HepG2 (cell line): ENCODE data around the gene INPP4B. TPM values are rescaled to one million over a fixed set of nuclear protein-coding genes. Genes with fewer than 3 reads are reported as not detected.

Experiments
- ATAC-seq: fragments of 200-7000 bp; cut with Tn5 transposase; 3 replicates; pipeline ENCODE4 v1.9.1; 2020; ENCODE audit warnings: mild to moderate bottlenecking, moderate library complexity
- BruUV-seq: library from RNA; stranded (reverse); fragments of 400-500 nt; replicated peaks from 2 replicates; lab custom pipeline; 2021; lab: Mats Ljungman, UMichigan
- CTCF ChIA-PET: fragments of 300-600 bp; formaldehyde crosslinking; extraction: SDS; loops from one replicate; lab custom pipeline; 2021; ENCODE audit warnings: low total read pairs, inconsistent platforms, low intra/inter-chr PET ratio; lab: Yijun Ruan, JAX
- POLR2A ChIA-PET: fragments of 350-600 bp; sonication (Branson Sonifier 250); formaldehyde crosslinking; loops from one replicate; lab custom pipeline; 2020; ENCODE audit warnings: antibody characterized with exemption, inconsistent platforms; lab: Yijun Ruan, JAX
- DNase-seq: peaks from one replicate; pipeline ENCODE4 v3.0.0-alpha.2; 2015; ENCODE audit warnings: low spot score
- FAIRE-seq: peaks from 3 replicates; lab custom pipeline; 2011; peaks lifted over from hg19 to GRCh38; lab: Jason Lieb, UNC
- H2AFZ ChIP-seq: one replicate; pipeline ENCODE4 v1.6.1; 2011; ENCODE audit warnings: low read length, inconsistent platforms
- H3K27ac ChIP-seq: fragments of 300-600 bp; 3 replicates; pipeline ENCODE4 v1.8.0; 2011; ENCODE audit warnings: mixed run types, mild to moderate bottlenecking, mixed read lengths, low read length, inconsistent platforms; ENCODE audit not compliant: insufficient read depth; ENCODE audit errors: extremely low read length
- H3K27me3 ChIP-seq, 2 experiments: fragments of 200-600 bp in 1 of 2; 2 replicates in 1 of 2; 3 replicates in 1 of 2; pipeline versions ENCODE4 v1.6.0 to v1.8.0; 2011; ENCODE audit warnings: low read length in 2 of 2, mild to moderate bottlenecking in 2 of 2, moderate library complexity in 2 of 2, inconsistent platforms in 1 of 2; ENCODE audit not compliant: insufficient read depth in 2 of 2, control insufficient read depth in 1 of 2
- H3K36me3 ChIP-seq, 2 experiments: fragments of 200-600 bp in 1 of 2; replicated peaks in 1 of 2; 2 replicates in 1 of 2; 3 replicates in 1 of 2; pipeline versions ENCODE4 v1.5.1 to v1.8.0; 2011; ENCODE audit warnings: low read length in 2 of 2, inconsistent platforms in 1 of 2; ENCODE audit not compliant: insufficient read depth in 2 of 2, control insufficient read depth in 1 of 2
- H3K4me1 ChIP-seq: 2 replicates; pipeline ENCODE4 v1.5.1; 2012; ENCODE audit warnings: low read length, inconsistent platforms; ENCODE audit not compliant: insufficient read depth
- H3K4me2 ChIP-seq: 2 replicates; pipeline ENCODE4 v1.6.0; 2011; ENCODE audit warnings: low read depth, low read length, inconsistent platforms
- H3K4me3 ChIP-seq, 3 experiments: fragments of 200-600 bp in 1 of 3; sonication (generic), shearing (Covaris generic) in 1 of 3; replicated peaks in 1 of 3; 2 replicates each; pipeline ENCODE4 v1.5.1; 2011 to 2016; ENCODE audit warnings: low read length in 3 of 3, inconsistent platforms in 2 of 3, low read depth in 2 of 3, mild to moderate bottlenecking in 2 of 3, control low read depth in 1 of 3, mixed read lengths in 1 of 3; ENCODE audit not compliant: insufficient read depth in 1 of 3
- H3K79me2 ChIP-seq: one replicate; pipeline ENCODE4 v1.6.1; 2011; ENCODE audit warnings: low read length, inconsistent platforms; ENCODE audit not compliant: insufficient read depth
- H3K9ac ChIP-seq: 2 replicates; pipeline ENCODE4 v1.6.0; 2011; ENCODE audit warnings: mild to moderate bottlenecking, low read depth, low read length, inconsistent platforms; ENCODE audit not compliant: insufficient read depth
- H3K9me3 ChIP-seq: 2 replicates; pipeline ENCODE4 v1.5.1; 2012; ENCODE audit warnings: mild to moderate bottlenecking, low read length
- H4K20me1 ChIP-seq: 2 replicates; pipeline ENCODE4 v1.6.0; 2011; ENCODE audit warnings: inconsistent platforms, mild to moderate bottlenecking, low read length, moderate library complexity; ENCODE audit not compliant: insufficient read depth
- E2F5 ChIP-seq: sonication (generic); formaldehyde crosslinking; conservative IDR thresholded peaks from 2 replicates; pipeline ENCODE4 v1.4.0; 2020; ENCODE audit warnings: missing genetic modification reagents
- IKZF1 ChIP-seq: fragments of 450-650 bp; IDR thresholded peaks from 2 replicates; pipeline ENCODE4 v1.7.1; 2016
- KLF16 ChIP-seq, 2 experiments: sonication (generic) in 1 of 2; formaldehyde crosslinking in 1 of 2; IDR thresholded peaks; 2 replicates each; pipeline versions ENCODE4 v1.6.1 to v1.8.0; 2016 to 2023; ENCODE audit warnings: missing genetic modification reagents in 2 of 2, missing compliant biosample characterization in 1 of 2
- SATB2 ChIP-seq: sonication (generic); formaldehyde crosslinking; IDR thresholded peaks from 2 replicates; pipeline ENCODE4 v1.5.0; 2020; ENCODE audit warnings: missing genetic modification reagents
- SNRNP70 ChIP-seq: fragments of 200-400 bp; formaldehyde crosslinking; IDR thresholded peaks from 2 replicates; pipeline ENCODE4 v1.6.1; 2017; ENCODE audit warnings: mild to moderate bottlenecking, low read depth, low read length, moderate library complexity
- TCF12 ChIP-seq, 2 experiments: fragments of 450-650 bp in 1 of 2; sonication (generic) in 1 of 2; formaldehyde crosslinking in 1 of 2; IDR thresholded peaks; 2 replicates each; pipeline versions ENCODE4 v1.6.1 to v1.8.0; 2017 to 2022; ENCODE audit warnings: antibody characterized with exemption in 1 of 2, mild to moderate bottlenecking in 1 of 2, missing genetic modification reagents in 1 of 2, moderate library complexity in 1 of 2
- TEAD3 ChIP-seq: optimal IDR thresholded peaks from 2 replicates; pipeline ENCODE3; 2016; ENCODE audit warnings: borderline replicate concordance
- TRIM22 ChIP-seq: fragments of 450-650 bp; IDR thresholded peaks from 2 replicates; pipeline ENCODE4 v1.6.1; 2017
- ZEB1 ChIP-seq: IDR thresholded peaks from 2 replicates; pipeline ENCODE4 v1.6.1; 2012; ENCODE audit warnings: mild to moderate bottlenecking, low read depth, inconsistent platforms; ENCODE audit not compliant: insufficient replicate concordance
- ZFP1 ChIP-seq: IDR thresholded peaks from 2 replicates; pipeline ENCODE4 v1.6.1; 2016
- ZNF264 ChIP-seq: sonication (generic); formaldehyde crosslinking; IDR thresholded peaks from 2 replicates; pipeline ENCODE4 v1.4.0; 2020; ENCODE audit warnings: missing genetic modification reagents
- ZNF570 ChIP-seq: sonication (generic); formaldehyde crosslinking; IDR thresholded peaks from 2 replicates; pipeline ENCODE4 v1.4.0; 2020; ENCODE audit warnings: mild to moderate bottlenecking, missing genetic modification reagents, borderline replicate concordance
- ZNF746 ChIP-seq: sonication (generic); formaldehyde crosslinking; IDR thresholded peaks from 2 replicates; pipeline ENCODE4 v1.8.0; 2022; ENCODE audit warnings: mild to moderate bottlenecking, missing genetic modification reagents
- ZNF770 ChIP-seq: sonication (generic); formaldehyde crosslinking; IDR thresholded peaks from 2 replicates; pipeline ENCODE4 v1.5.0; 2020; ENCODE audit warnings: mild to moderate bottlenecking, missing genetic modification reagents
- ZSCAN20 ChIP-seq: sonication (generic); formaldehyde crosslinking; IDR thresholded peaks from 2 replicates; pipeline ENCODE4 v1.4.0; 2020; ENCODE audit warnings: missing genetic modification reagents, mild to moderate bottlenecking, borderline replicate concordance
- WGBS: methylation state at CpG from one replicate; pipeline ENCODE4 v1.1.6; 2017; ENCODE audit warnings: low lambda C conversion rate; 5-methylcytosine and 5-hydroxymethylcytosine counted together
- in situ Hi-C: cut with HindIII; loops from 2 replicates; pipeline ENCODE4 v1.10.0; 2017; ENCODE audit warnings: low pct_unique_long_range_greater_than_20kb; ENCODE audit not compliant: extremely low pct_ligation_motif_present
- intact Hi-C: fragments of 100-400 bp; cut with micrococcal nuclease; formaldehyde crosslinking; loops from one replicate; pipeline ENCODE4 v1.10.0; 2022; ENCODE audit not compliant: unreplicated experiment
- polyA plus RNA-seq, 8 experiments: library from polyadenylated mRNA; depleted of rRNA in 3 of 8; stranded (reverse) in 7 of 8; unstranded in 1 of 8; fragments of >200 nt; fragmentation: Illumina TruSeq in 4 of 8; extraction: Trizol in 4 of 8; gene quantifications; 2 replicates each; pipeline versions ENCODE4 v1.2.1 to v1.2.3, GENCODE V29; 2011 to 2016; ENCODE audit warnings: low read depth in 4 of 8, missing spikeins in 1 of 8, mixed read lengths in 1 of 8; ENCODE audit not compliant: insufficient read depth in 1 of 8
- total RNA-seq, 5 experiments: library from RNA; depleted of rRNA; stranded (reverse); fragments of >200 nt; fragmentation: Illumina TruSeq; extraction: Trizol; gene quantifications; 2 replicates each; pipeline ENCODE4 v1.2.3, GENCODE V29; 2016; ENCODE audit warnings: low read depth in 1 of 5

The INPP4B gene
- total and polyA plus RNA-seq, 2 of the 13 experiments (the other 11 are each of a cell fraction or from before 2014, with no cell fraction given): not detected

- Histone ChIP-seq H3K27ac (no peak overlapping the region), H2AFZ (no peak overlapping the region), H3K36me3 (no peaks in the 10 kb centered on the region), H3K4me2 (no peak overlapping the region), H4K20me1 (no peaks in the 10 kb centered on the region), H3K27me3 (no peaks in the 10 kb centered on the region), H3K9ac (no peak overlapping the region), H3K4me1 (no peaks in the 10 kb centered on the region), H3K79me2 (no peaks in the 10 kb centered on the region), H3K9me3 (no peaks in the 10 kb centered on the region), H3K4me3 (no peak overlapping the region)
- FAIRE-seq: no peak
- ChIA-PET CTCF (no interaction called here), POLR2A (no interaction called here)
- intact Hi-C loops (loop anchor here (5.0 kb wide), 1 partner anchor 223 kb away; no protein-coding TSS in a partner anchor), in situ Hi-C loops (loop anchor here (10.0 kb wide), 1 partner anchor 715 kb away; the partner anchor contains the start of gene INPP4B)
- TF ChIP-seq SATB2 (no peak), ZNF770 (no peak), ZEB1 (no peak), SNRNP70 (no peak), ZFP1 (CRISPR knock-in tag) (no peak), TRIM22 (no peak), E2F5 (CRISPR knock-in tag) (no peak), IKZF1 (no peak), KLF16 (CRISPR knock-in tag; IDR thresholded peaks at IDR 0.05) (no peak), TEAD3 (CRISPR knock-in tag) (no peak), TCF12 (IDR thresholded peaks at IDR 0.05) (no peak), TCF12 (CRISPR knock-in tag; IDR thresholded peaks at IDR 0.05) (no peak), ZNF264 (CRISPR knock-in tag) (no peak), ZSCAN20 (CRISPR knock-in tag) (no peak), ZNF746 (CRISPR knock-in tag) (no peak), ZNF570 (CRISPR knock-in tag) (no peak)
- no peak for ATAC-seq
- BruUV-seq: no TSS peak
- no peak for DNase-seq
- WGBS: 40% methylated on average over 3 of the region's 3 CpGs
Observed at GRCh38 chr4:142129473-142129872, 716.6 kb downstream of the INPP4B start.
